Glutamatergic neuron (in vitro differentiated cells): Measurements from ENCODE around the gene FAM53B. TPM values are rescaled to one million over a fixed set of nuclear protein-coding genes. Genes with fewer than 3 reads are reported as not detected.

Source experiments
- DNase-seq: peaks from one replicate; pipeline ENCODE4 v3.0.0; 2022
- H3K27ac Mint-ChIP-seq: one replicate; pipeline ENCODE4 v1.8.0; 2020; ENCODE audit warnings: mild to moderate bottlenecking, mixed read lengths, inconsistent platforms; ENCODE audit not compliant: unreplicated experiment
- H3K27me3 Mint-ChIP-seq: one replicate; pipeline ENCODE4 v1.8.0; 2020; ENCODE audit warnings: mild to moderate bottlenecking, moderate library complexity, mixed read lengths, inconsistent platforms; ENCODE audit not compliant: unreplicated experiment
- H3K36me3 Mint-ChIP-seq: one replicate; pipeline ENCODE4 v1.8.0; 2020; ENCODE audit warnings: mild to moderate bottlenecking, mixed read lengths, inconsistent platforms; ENCODE audit not compliant: unreplicated experiment
- H3K4me1 Mint-ChIP-seq: one replicate; pipeline ENCODE4 v1.8.0; 2020; ENCODE audit warnings: mild to moderate bottlenecking, low read depth, mixed read lengths, inconsistent platforms; ENCODE audit not compliant: unreplicated experiment
- H3K4me3 Mint-ChIP-seq: one replicate; pipeline ENCODE4 v1.8.0; 2020; ENCODE audit warnings: mild to moderate bottlenecking, mixed read lengths, inconsistent platforms; ENCODE audit not compliant: unreplicated experiment
- H3K9me3 Mint-ChIP-seq: one replicate; pipeline ENCODE4 v1.8.0; 2020; ENCODE audit warnings: mild to moderate bottlenecking, moderate library complexity, mixed read lengths, inconsistent platforms; ENCODE audit not compliant: unreplicated experiment
- total RNA-seq: library from RNA; stranded (reverse); fragmentation: NEBNext Ultra II Directional; extraction: Animal tissue kit (Norgen Biotek cat#: 25700); gene quantifications from one replicate; pipeline ENCODE4 v1.2.1, GENCODE V29; 2021; ENCODE audit not compliant: unreplicated experiment
- TF ChIP-seq, protein P1 (sequence below): fragments of 200-600 bp; sonication (generic); IDR thresholded peaks from one replicate; pipeline ENCODE4 v1.5.0; 2021; ENCODE audit not compliant: partially characterized antibody, unreplicated experiment

FAM53B gene
- total RNA-seq, 1 donor from 2014 or later: 30.5 TPM

- Mint-ChIP-seq H3K9me3 (peaks cover 12% of the 10 kb centered on the region), H3K36me3 (no peaks in the 10 kb centered on the region), H3K27me3 (peaks cover 2% of the 10 kb centered on the region), H3K4me1 (peaks cover 42% of the 10 kb centered on the region), H3K27ac (no peak overlapping the region), H3K4me3 (no peak overlapping the region)
- no peak for DNase-seq
- TF ChIP-seq, protein P1, sequence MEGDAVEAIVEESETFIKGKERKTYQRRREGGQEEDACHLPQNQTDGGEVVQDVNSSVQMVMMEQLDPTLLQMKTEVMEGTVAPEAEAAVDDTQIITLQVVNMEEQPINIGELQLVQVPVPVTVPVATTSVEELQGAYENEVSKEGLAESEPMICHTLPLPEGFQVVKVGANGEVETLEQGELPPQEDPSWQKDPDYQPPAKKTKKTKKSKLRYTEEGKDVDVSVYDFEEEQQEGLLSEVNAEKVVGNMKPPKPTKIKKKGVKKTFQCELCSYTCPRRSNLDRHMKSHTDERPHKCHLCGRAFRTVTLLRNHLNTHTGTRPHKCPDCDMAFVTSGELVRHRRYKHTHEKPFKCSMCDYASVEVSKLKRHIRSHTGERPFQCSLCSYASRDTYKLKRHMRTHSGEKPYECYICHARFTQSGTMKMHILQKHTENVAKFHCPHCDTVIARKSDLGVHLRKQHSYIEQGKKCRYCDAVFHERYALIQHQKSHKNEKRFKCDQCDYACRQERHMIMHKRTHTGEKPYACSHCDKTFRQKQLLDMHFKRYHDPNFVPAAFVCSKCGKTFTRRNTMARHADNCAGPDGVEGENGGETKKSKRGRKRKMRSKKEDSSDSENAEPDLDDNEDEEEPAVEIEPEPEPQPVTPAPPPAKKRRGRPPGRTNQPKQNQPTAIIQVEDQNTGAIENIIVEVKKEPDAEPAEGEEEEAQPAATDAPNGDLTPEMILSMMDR: no peak
Observed at GRCh38 chr10:124701881-124702656, 42.1 kb downstream of the FAM53B start.

- Mint-ChIP-seq H3K27me3 (peaks cover 2% of the 10 kb centered on the region), H3K4me3 (no peak overlapping the region), H3K36me3 (no peaks in the 10 kb centered on the region), H3K9me3 (peaks cover 12% of the 10 kb centered on the region), H3K27ac (no peak overlapping the region), H3K4me1 (peaks cover 40% of the 10 kb centered on the region)
- TF ChIP-seq, protein P1: no peak
- no peak for DNase-seq
Observed at GRCh38 chr10:124701435-124701834, 42.7 kb downstream of the FAM53B start.

GRCh38 chr10:124701038-124701365 is 43.2 kb downstream of the FAM53B start:
- no peak for DNase-seq
- TF ChIP-seq, protein P1: no peak
- Mint-ChIP-seq H3K27ac (no peak overlapping the region), H3K4me1 (peaks cover 43% of the 10 kb centered on the region), H3K36me3 (no peaks in the 10 kb centered on the region), H3K9me3 (peaks cover 11% of the 10 kb centered on the region), H3K27me3 (peaks cover 2% of the 10 kb centered on the region), H3K4me3 (no peak overlapping the region)

GRCh38 chr10:124700293-124701037 is 43.7 kb downstream of the FAM53B start:
- TF ChIP-seq, protein P1: no peak
- no peaks in the 10 kb centered on the region for H3K36me3 Mint-ChIP-seq
- H3K4me3 Mint-ChIP-seq: no peak overlapping the region
- H3K27me3 Mint-ChIP-seq: peaks cover 2% of the 10 kb centered on the region
- H3K4me1 Mint-ChIP-seq: peaks cover 43% of the 10 kb centered on the region
- H3K9me3 Mint-ChIP-seq: peaks cover 11% of the 10 kb centered on the region
- peak overlapping the region; percentile 70 for H3K27ac Mint-ChIP-seq
- DNase-seq: no peak
